ENCODE data around the gene SULT1A3.
"Not testable (repeated sequence)": the region's sequence is repeated elsewhere in the genome, so short reads cannot be mapped to it uniquely, and the experiment has no call there.

SULT1A3 gene

DNA sequence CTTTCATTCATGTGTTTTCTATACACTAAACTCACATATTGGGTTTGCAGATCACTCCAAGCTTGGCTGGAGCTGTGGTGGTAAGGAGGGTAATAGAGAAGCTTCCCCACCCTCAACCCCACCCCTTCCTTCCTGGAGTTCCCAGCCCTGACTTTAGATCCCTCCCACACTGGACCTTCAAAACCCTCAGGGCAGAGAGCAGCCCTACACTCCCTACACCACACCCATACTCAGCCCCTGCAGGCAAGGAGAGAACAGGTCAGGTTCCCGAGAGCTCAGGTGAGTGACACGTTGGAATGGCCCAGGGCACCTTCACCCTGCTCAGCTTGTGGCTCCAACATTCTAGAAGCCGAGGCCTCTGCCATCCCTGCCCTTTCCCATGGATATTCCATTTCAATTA lies at the start of gene SULT1A3:
Gene SULT1A3, plus strand, starts transcription at position 207 of the 400 bp plus-strand sequence. CDS start 1,474 bp downstream, outside the sequence.
- not testable (repeated sequence) for DNase-seq (ENCODE audit: low read depth); H3K4me3 ChIP-seq (ENCODE audit: low read depth, low read length)

DNA sequence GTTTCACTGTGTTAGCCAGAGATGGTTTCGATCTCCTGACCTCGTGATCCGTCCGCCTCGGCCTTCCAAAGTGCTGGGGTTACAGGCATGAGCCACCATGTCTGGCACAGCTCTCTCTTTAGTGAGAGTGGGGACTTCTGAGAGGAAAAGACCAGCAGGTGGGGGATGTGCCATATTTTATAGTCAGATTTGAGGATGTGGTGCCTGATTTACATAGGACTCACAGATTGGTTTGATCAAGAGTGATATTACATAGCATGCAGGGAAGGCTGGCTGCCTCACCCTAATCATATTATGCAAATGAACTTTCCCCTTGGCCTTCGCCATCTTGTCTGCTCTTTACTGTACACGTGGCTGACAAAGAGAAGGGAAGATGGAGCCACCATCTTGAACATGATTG lies 48.0 kb upstream of the SULT1A3 start:
- no peak overlapping the region for H3K4me3 ChIP-seq (ENCODE audit: low read depth, low read length)
- DNase-seq (ENCODE audit: low read depth): no peak
- TF ChIP-seq, protein P1, sequence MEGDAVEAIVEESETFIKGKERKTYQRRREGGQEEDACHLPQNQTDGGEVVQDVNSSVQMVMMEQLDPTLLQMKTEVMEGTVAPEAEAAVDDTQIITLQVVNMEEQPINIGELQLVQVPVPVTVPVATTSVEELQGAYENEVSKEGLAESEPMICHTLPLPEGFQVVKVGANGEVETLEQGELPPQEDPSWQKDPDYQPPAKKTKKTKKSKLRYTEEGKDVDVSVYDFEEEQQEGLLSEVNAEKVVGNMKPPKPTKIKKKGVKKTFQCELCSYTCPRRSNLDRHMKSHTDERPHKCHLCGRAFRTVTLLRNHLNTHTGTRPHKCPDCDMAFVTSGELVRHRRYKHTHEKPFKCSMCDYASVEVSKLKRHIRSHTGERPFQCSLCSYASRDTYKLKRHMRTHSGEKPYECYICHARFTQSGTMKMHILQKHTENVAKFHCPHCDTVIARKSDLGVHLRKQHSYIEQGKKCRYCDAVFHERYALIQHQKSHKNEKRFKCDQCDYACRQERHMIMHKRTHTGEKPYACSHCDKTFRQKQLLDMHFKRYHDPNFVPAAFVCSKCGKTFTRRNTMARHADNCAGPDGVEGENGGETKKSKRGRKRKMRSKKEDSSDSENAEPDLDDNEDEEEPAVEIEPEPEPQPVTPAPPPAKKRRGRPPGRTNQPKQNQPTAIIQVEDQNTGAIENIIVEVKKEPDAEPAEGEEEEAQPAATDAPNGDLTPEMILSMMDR (IDR thresholded peaks at IDR 0.05; ENCODE audit: low read depth, low read length): no peak
- TF ChIP-seq MYC (IDR thresholded peaks at IDR 0.05; ENCODE audit: low read depth, low read length): no peak
- no peak for TF ChIP-seq POLR2A (IDR thresholded peaks at IDR 0.05; ENCODE audit: extremely low read depth, insufficient read length)
- TF ChIP-seq, protein P2, sequence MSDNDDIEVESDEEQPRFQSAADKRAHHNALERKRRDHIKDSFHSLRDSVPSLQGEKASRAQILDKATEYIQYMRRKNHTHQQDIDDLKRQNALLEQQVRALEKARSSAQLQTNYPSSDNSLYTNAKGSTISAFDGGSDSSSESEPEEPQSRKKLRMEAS (IDR thresholded peaks at IDR 0.05; ENCODE audit: low read depth, low read length): no peak

DNA sequence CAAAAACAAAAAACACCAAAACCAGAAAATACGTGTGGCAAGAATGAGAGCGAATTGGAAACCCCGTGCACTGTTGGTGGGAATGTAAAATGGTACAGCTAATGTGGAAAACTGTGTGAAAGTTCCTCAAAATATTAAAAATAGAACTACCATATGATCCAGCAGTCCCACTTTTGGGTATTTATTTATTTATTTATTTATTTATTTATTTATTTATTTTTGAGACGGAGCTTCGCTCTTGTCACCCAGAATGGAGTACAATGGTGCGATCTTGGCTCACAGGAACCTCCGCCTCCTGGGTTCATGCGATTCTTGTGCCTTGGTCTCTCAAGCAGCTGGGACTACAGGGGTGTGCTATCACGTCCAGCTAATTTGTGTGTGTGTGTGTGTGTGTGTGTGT lies 46.5 kb upstream of the SULT1A3 start:
- no peak for DNase-seq (ENCODE audit: low read depth)
- TF ChIP-seq, protein P1 (IDR thresholded peaks at IDR 0.05; ENCODE audit: low read depth, low read length): no peak
- TF ChIP-seq MYC (IDR thresholded peaks at IDR 0.05; ENCODE audit: low read depth, low read length) (no peak), POLR2A (IDR thresholded peaks at IDR 0.05; ENCODE audit: extremely low read depth, insufficient read length) (no peak)
- TF ChIP-seq, protein P2 (IDR thresholded peaks at IDR 0.05; ENCODE audit: low read depth, low read length): no peak
- H3K4me3 ChIP-seq (ENCODE audit: low read depth, low read length): no peak overlapping the region

DNA sequence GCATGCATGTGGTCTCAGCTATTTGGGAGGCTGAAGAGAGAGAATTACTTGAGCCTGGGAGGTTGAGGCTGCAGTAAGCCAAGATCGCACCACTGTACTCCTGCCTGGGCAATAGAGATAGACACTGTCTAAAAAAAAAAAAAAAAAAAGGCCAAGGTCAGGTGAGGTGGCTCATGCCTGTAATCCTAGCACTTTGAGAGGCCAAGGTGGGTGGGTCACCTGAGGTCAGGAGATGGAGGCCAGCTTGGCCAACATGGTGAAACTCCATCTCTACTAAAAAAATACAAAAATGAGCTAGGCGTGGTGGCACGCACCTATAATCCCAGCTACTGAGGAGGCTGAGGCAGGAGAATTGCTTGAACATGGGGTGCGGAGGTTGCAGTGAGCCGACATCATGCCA lies 43.9 kb upstream of the SULT1A3 start:
- no peak overlapping the region for H3K4me3 ChIP-seq (ENCODE audit: low read depth, low read length)
- DNase-seq (ENCODE audit: low read depth): no peak
- TF ChIP-seq, protein P1 (IDR thresholded peaks at IDR 0.05; ENCODE audit: low read depth, low read length): no peak
- TF ChIP-seq, protein P2 (IDR thresholded peaks at IDR 0.05; ENCODE audit: low read depth, low read length): no peak
- TF ChIP-seq POLR2A (IDR thresholded peaks at IDR 0.05; ENCODE audit: extremely low read depth, insufficient read length) (no peak), MYC (IDR thresholded peaks at IDR 0.05; ENCODE audit: low read depth, low read length) (no peak)

DNA sequence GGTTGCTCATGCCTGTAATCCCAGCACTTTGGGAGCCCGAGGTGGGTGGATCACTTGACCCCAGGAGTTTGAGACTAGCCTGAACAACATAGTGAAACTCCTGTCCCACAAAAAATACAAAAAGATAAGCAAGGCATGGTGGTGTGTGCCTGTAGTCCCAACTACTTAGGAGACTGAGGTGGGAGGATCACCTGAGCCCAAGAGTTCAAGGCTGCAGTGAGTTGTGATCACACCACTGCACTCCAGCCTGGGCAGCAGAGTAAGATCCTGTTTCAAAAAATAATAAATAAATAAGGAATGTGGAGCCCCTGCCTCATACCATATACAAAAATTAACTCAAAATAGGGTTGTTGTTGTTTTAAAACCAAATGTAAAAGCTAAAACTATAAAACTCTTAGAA lies 41.8 kb upstream of the SULT1A3 start:
- H3K4me3 ChIP-seq (ENCODE audit: low read depth, low read length): no peak overlapping the region
- no peak for DNase-seq (ENCODE audit: low read depth)
- TF ChIP-seq, protein P1 (IDR thresholded peaks at IDR 0.05; ENCODE audit: low read depth, low read length): no peak
- TF ChIP-seq MYC (IDR thresholded peaks at IDR 0.05; ENCODE audit: low read depth, low read length): no peak
- TF ChIP-seq POLR2A (IDR thresholded peaks at IDR 0.05; ENCODE audit: extremely low read depth, insufficient read length): no peak
- TF ChIP-seq, protein P2 (IDR thresholded peaks at IDR 0.05; ENCODE audit: low read depth, low read length): no peak

DNA sequence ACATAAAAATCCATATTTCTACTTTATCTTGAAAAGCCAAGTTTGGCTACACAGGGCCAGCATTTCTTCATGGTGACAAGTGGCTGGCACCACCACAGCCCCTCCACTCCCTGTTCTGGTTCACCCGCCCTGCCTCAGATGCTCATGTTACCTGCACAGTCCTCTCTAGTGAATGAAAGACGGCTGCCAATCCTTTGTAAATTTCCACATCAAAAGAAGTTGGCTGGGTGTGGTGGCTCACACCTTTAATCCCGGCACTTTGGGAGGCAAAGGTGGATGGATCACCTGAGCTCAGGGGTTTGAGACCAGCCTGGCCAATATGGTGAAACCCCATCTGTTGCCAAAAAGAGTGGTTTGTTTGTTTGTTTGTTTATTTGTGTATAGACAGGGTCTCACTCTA lies 35.5 kb upstream of the SULT1A3 start:
- H3K4me3 ChIP-seq (ENCODE audit: low read depth, low read length): no peak overlapping the region
- DNase-seq (ENCODE audit: low read depth): no peak
- TF ChIP-seq, protein P2 (IDR thresholded peaks at IDR 0.05; ENCODE audit: low read depth, low read length): no peak
- TF ChIP-seq POLR2A (IDR thresholded peaks at IDR 0.05; ENCODE audit: extremely low read depth, insufficient read length): no peak
- TF ChIP-seq MYC (IDR thresholded peaks at IDR 0.05; ENCODE audit: low read depth, low read length): no peak
- TF ChIP-seq, protein P1 (IDR thresholded peaks at IDR 0.05; ENCODE audit: low read depth, low read length): no peak
